Right atrium auricular region (tissue), 2 donors: ENCODE results near the gene MTA3. TPM values are rescaled to one million over a fixed set of nuclear protein-coding genes. Genes with fewer than 3 reads are reported as not detected.
"Not testable (repeated sequence)": the region's sequence is repeated elsewhere in the genome, so short reads cannot be mapped to it uniquely, and the experiment has no call there.

ENCODE experiments used
- DNase-seq: peaks from one replicate; pipeline ENCODE4 v3.0.0-alpha.2; 2019; ENCODE audit warnings: low spot score
- H3K27ac ChIP-seq, 2 donors: fragments of 200-600 bp; sonication (generic); 1 replicate in 1 of 2; 2 replicates in 1 of 2; pipeline ENCODE4 v1.5.1; 2016 to 2019
- H3K27me3 ChIP-seq, 2 donors: fragments of 200-600 bp; sonication (generic); one replicate each; pipeline versions ENCODE4 v1.5.1 to v1.6.0; 2017 to 2019
- H3K36me3 ChIP-seq: fragments of 200-600 bp; sonication (generic); one replicate; pipeline ENCODE4 v1.5.1; 2016
- H3K4me1 ChIP-seq, 2 donors: fragments of 200-600 bp; sonication (generic); one replicate each; pipeline versions ENCODE4 v1.5.1 to v1.6.0; 2017 to 2019
- H3K4me3 ChIP-seq, 2 donors: fragments of 200-600 bp; sonication (generic); 1 replicate in 1 of 2; 2 replicates in 1 of 2; pipeline ENCODE4 v1.5.1; 2017 to 2019; ENCODE audit warnings: mild to moderate bottlenecking in 1 of 2, moderate library complexity in 1 of 2
- H3K9me3 ChIP-seq, 2 donors: fragments of 200-600 bp; sonication (generic); one replicate each; pipeline ENCODE4 v1.5.1; 2019
- CTCF ChIP-seq, 2 donors: fragments of 200-600 bp; sonication (generic); IDR thresholded peaks; one replicate each; pipeline ENCODE4 v1.5.1; 2019; ENCODE audit warnings: antibody characterized with exemption in 2 of 2
- total RNA-seq, 2 donors: library from RNA; depleted of rRNA; stranded (reverse); fragments of >200 nt; gene quantifications; one replicate each; pipeline ENCODE4 v1.1.0, GENCODE V29; 2016

The MTA3 gene
- total RNA-seq, 2 donors from 2014 or later = 12.9 to 18.5 TPM

GRCh38 chr2:42602876-42603219 lies 34.4 kb downstream of the MTA3 start:
- Histone ChIP-seq H3K9me3 (no peaks in the 10 kb centered on the region), H3K27ac (no peak overlapping the region), H3K4me3 (no peak overlapping the region), H3K36me3 (no peaks in the 10 kb centered on the region), H3K27me3 (no peaks in the 10 kb centered on the region), H3K4me1 (no peaks in the 10 kb centered on the region)
- no peak for TF ChIP-seq CTCF (IDR thresholded peaks at IDR 0.05)
- DNase-seq = no peak

- not testable (repeated sequence) for H3K4me1 ChIP-seq
These were observed 36.0 kb downstream of the MTA3 start for GRCh38 chr2:42604341-42604867.

GRCh38 chr2:42606166-42606565 lies 37.7 kb downstream of the MTA3 start:
- not testable (repeated sequence) for H3K27me3 ChIP-seq, H3K27ac ChIP-seq, H3K4me3 ChIP-seq, H3K9me3 ChIP-seq, H3K4me1 ChIP-seq, DNase-seq
- peaks cover 13% of the 10 kb centered on the region for H3K36me3 ChIP-seq

More at GRCh38 chr2:42604341-42604867, 36.0 kb downstream of the MTA3 start:
- not testable (repeated sequence) for H3K27ac ChIP-seq, H3K4me3 ChIP-seq, H3K9me3 ChIP-seq, H3K27me3 ChIP-seq, H3K36me3 ChIP-seq, DNase-seq

- no peaks in the 10 kb centered on the region for H3K9me3 ChIP-seq
- H3K36me3 ChIP-seq = peaks cover 18% of the 10 kb centered on the region
- H3K27me3 ChIP-seq = no peaks in the 10 kb centered on the region
- DNase-seq = no peak
- H3K4me3 ChIP-seq = no peak overlapping the region
- no peak overlapping the region for H3K27ac ChIP-seq
- H3K4me1 ChIP-seq = no peaks in the 10 kb centered on the region
- no peak for TF ChIP-seq CTCF (IDR thresholded peaks at IDR 0.05)
These were observed 38.7 kb downstream of the MTA3 start for GRCh38 chr2:42607101-42607637.

- Histone ChIP-seq H3K4me3 (no peak overlapping the region), H3K36me3 (peaks cover 18% of the 10 kb centered on the region), H3K9me3 (no peaks in the 10 kb centered on the region), H3K27me3 (no peaks in the 10 kb centered on the region), H3K4me1 (no peaks in the 10 kb centered on the region), H3K27ac (no peak overlapping the region)
- no peak for TF ChIP-seq CTCF (IDR thresholded peaks at IDR 0.05)
- DNase-seq = no peak
These were observed 45.0 kb downstream of the MTA3 start for GRCh38 chr2:42613281-42614064.

- Histone ChIP-seq H3K36me3 (peaks cover 9% of the 10 kb centered on the region), H3K9me3 (no peaks in the 10 kb centered on the region), H3K27me3 (no peaks in the 10 kb centered on the region), H3K4me1 (no peaks in the 10 kb centered on the region), H3K27ac (no peak overlapping the region), H3K4me3 (no peak overlapping the region)
- no peak for TF ChIP-seq CTCF (IDR thresholded peaks at IDR 0.05)
- no peak for DNase-seq
These were observed 46.4 kb downstream of the MTA3 start for GRCh38 chr2:42614838-42615237.
